ENCODE data around the gene TTLL11.

The TTLL11 gene

DNA sequence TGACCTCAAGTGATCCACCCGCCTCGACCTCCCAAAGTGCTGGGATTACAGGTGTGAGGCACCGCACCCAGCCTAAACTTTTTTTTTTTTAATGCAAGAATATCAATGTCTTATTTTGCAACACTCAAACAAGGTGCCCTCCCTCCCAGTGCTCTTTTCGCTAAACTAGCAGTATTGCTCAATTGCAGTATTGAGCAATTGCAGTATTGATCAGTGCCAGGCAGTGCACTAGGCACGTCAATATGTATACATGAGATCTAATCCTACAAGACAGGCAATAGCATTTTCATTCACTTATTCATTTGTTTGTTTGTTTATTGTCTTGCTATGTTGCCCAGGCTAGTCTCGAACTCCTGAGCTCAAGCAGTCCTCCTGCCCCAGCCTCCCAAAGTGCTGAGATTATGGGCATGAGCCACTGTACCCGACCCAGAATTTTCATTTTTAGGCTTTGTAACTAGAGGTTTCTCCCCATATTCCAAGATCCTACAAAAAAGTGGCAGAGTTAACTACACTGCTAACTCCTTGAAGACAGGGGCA, 94.5 kb downstream of the TTLL11 start:
- 100% methylated on average over 7 of the region's 7 CpGs for WGBS (ENCODE audit: insufficient coverage)
- no peak overlapping the region for H3K4me3 ChIP-seq (ENCODE audit: control insufficient read depth in 1 of 7, extremely low read depth in 1 of 7, insufficient read depth in 4 of 7, low read depth in 2 of 7, low read length in 6 of 7)

DNA sequence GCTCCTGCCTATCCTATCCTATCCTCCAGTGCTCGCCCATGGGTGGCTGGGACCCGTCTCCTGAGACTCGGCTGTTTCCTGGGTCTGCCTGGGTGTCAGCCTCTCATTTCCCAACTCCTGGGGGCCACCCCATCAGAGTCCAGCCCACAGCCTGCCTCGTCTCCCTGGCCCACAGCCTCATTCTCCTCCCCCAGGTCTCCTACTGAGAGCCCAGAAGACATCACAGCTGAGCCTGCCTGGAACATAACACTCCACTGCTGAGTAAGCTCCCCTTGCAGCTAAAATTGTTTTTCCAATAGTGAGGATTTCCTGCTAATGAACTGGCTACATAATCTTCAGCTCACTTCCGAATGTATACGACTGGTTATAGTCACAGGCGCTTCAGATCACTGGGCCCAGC, 95.3 kb downstream of the TTLL11 start:
- no peak overlapping the region for H3K27ac ChIP-seq (ENCODE audit: insufficient read depth in 1 of 2, low read depth in 1 of 2, low read length in 2 of 2, poor library complexity in 1 of 2, severe bottlenecking in 2 of 2)
- POLR2A ChIA-PET = no interaction called here
- H3K4me3 ChIP-seq (ENCODE audit: control insufficient read depth in 1 of 7, extremely low read depth in 1 of 7, insufficient read depth in 4 of 7, low read depth in 2 of 7, low read length in 6 of 7) = no peak overlapping the region
- CTCF ChIA-PET = interaction anchor here (0.7 to 4.8 kb wide), 5 partner anchors 302 to 1644 kb away, joined by 5 to 19 read pairs (median 5); no protein-coding TSS in a partner anchor
- H3K4me1 ChIP-seq (ENCODE audit: control extremely low read depth in 1 of 4, control insufficient read depth in 4 of 4, insufficient read depth in 4 of 4, low read length in 3 of 4) = peaks cover 0 to 3% (median 0%) of the 10 kb centered on the region in 4 experiments
- DNase-seq = no peak
- WGBS (ENCODE audit: insufficient coverage) = 93% methylated on average over 5 of the region's 7 CpGs
- H3K9me3 ChIP-seq (ENCODE audit: control extremely low read depth in 1 of 5, control insufficient read depth in 4 of 5, insufficient read depth in 2 of 5, low read depth in 1 of 5, low read length in 4 of 5) = no peaks in the 10 kb centered on the region
- H3K36me3 ChIP-seq (ENCODE audit: control insufficient read depth in 4 of 4, insufficient read depth in 4 of 4, low read length in 3 of 4) = no peaks in the 10 kb centered on the region
- no peaks in the 10 kb centered on the region for H3K27me3 ChIP-seq (replicated peaks in 2 of 5; ENCODE audit: control insufficient read depth in 4 of 5, insufficient read depth in 5 of 5, low read length in 4 of 5)

More for the DNA sequence above, 94.5 kb downstream of the TTLL11 start:
- no peak for DNase-seq
- H3K36me3 ChIP-seq (ENCODE audit: control insufficient read depth in 4 of 4, insufficient read depth in 4 of 4, low read length in 3 of 4) = no peaks in the 10 kb centered on the region
- peaks cover 0 to 3% (median 0%) of the 10 kb centered on the region in 4 experiments for H3K4me1 ChIP-seq (ENCODE audit: control extremely low read depth in 1 of 4, control insufficient read depth in 4 of 4, insufficient read depth in 4 of 4, low read length in 3 of 4)
- CTCF ChIA-PET = interaction anchor here (0.7 to 4.8 kb wide), 3 partner anchors 311 to 1645 kb away, joined by 4 to 19 read pairs (median 5); no protein-coding TSS in a partner anchor
- no peaks in the 10 kb centered on the region for H3K27me3 ChIP-seq (replicated peaks in 2 of 5; ENCODE audit: control insufficient read depth in 4 of 5, insufficient read depth in 5 of 5, low read length in 4 of 5)
- no peaks in the 10 kb centered on the region for H3K9me3 ChIP-seq (ENCODE audit: control extremely low read depth in 1 of 5, control insufficient read depth in 4 of 5, insufficient read depth in 2 of 5, low read depth in 1 of 5, low read length in 4 of 5)
- POLR2A ChIA-PET = no interaction called here
- H3K27ac ChIP-seq (ENCODE audit: insufficient read depth in 1 of 2, low read depth in 1 of 2, low read length in 2 of 2, poor library complexity in 1 of 2, severe bottlenecking in 2 of 2) = no peak overlapping the region

DNA sequence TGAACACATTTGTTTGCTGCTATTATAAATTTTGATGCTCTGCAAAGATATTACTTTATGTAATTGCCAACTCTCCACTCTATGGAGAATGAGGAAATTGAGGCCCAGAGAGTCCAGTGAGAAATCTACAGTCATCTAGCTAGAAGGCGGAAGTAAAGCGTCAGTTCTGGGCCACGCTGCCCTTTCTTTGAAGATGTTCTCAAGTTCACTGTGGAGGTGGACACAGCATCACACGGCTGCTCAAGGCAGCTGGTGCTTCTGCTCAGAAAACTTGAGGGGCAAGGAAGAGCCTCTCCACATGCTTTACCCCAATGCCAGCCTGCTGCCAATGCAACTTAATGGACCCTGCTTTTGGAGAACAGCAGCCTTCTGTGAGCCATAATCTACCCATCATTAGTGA, 96.3 kb downstream of the TTLL11 start:
- WGBS (ENCODE audit: insufficient coverage) = 100% methylated on average over 4 of the region's 4 CpGs
- Histone ChIP-seq H3K4me3 (ENCODE audit: control insufficient read depth in 1 of 7, extremely low read depth in 1 of 7, insufficient read depth in 4 of 7, low read depth in 2 of 7, low read length in 6 of 7) (no peak overlapping the region), H3K4me1 (ENCODE audit: control extremely low read depth in 1 of 4, control insufficient read depth in 4 of 4, insufficient read depth in 4 of 4, low read length in 3 of 4) (no peaks in the 10 kb centered on the region), H3K36me3 (ENCODE audit: control insufficient read depth in 4 of 4, insufficient read depth in 4 of 4, low read length in 3 of 4) (no peaks in the 10 kb centered on the region), H3K9me3 (ENCODE audit: control extremely low read depth in 1 of 5, control insufficient read depth in 4 of 5, insufficient read depth in 2 of 5, low read depth in 1 of 5, low read length in 4 of 5) (no peaks in the 10 kb centered on the region), H3K27me3 (replicated peaks in 2 of 5; ENCODE audit: control insufficient read depth in 4 of 5, insufficient read depth in 5 of 5, low read length in 4 of 5) (no peaks in the 10 kb centered on the region), H3K27ac (ENCODE audit: insufficient read depth in 1 of 2, low read depth in 1 of 2, low read length in 2 of 2, poor library complexity in 1 of 2, severe bottlenecking in 2 of 2) (no peak overlapping the region)
- ChIA-PET CTCF (interaction anchor here (1.0 to 4.8 kb wide), 8 partner anchors 12 to 457 kb away, joined by 3 to 19 read pairs (median 8); no protein-coding TSS in a partner anchor), POLR2A (no interaction called here)
- no peak for DNase-seq

DNA sequence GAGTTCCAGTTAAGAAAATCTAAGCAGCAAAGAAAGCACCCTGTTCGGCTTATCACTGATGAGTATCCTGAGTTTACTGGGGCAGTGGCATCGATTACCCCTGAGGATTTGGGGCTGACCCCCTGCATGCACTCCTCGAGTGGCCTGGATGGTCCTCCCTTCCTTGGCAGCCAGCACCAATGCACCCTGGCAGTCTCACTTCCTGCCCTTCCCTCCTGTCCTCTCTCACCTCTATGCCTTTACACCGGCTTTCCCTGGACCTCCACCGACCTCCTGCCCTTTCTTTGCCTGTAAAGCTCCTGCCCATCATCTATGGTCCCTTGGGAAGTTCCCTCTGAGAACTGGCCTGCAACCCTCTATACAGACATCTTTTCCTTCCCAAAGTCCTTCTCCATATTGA, 97.1 kb downstream of the TTLL11 start:
- Histone ChIP-seq H3K27ac (ENCODE audit: insufficient read depth in 1 of 2, low read depth in 1 of 2, low read length in 2 of 2, poor library complexity in 1 of 2, severe bottlenecking in 2 of 2) (no peak overlapping the region), H3K9me3 (ENCODE audit: control extremely low read depth in 1 of 5, control insufficient read depth in 4 of 5, insufficient read depth in 2 of 5, low read depth in 1 of 5, low read length in 4 of 5) (no peaks in the 10 kb centered on the region), H3K4me1 (ENCODE audit: control extremely low read depth in 1 of 4, control insufficient read depth in 4 of 4, insufficient read depth in 4 of 4, low read length in 3 of 4) (no peaks in the 10 kb centered on the region), H3K36me3 (ENCODE audit: control insufficient read depth in 4 of 4, insufficient read depth in 4 of 4, low read length in 3 of 4) (no peaks in the 10 kb centered on the region), H3K27me3 (replicated peaks in 2 of 5; ENCODE audit: control insufficient read depth in 4 of 5, insufficient read depth in 5 of 5, low read length in 4 of 5) (no peaks in the 10 kb centered on the region), H3K4me3 (ENCODE audit: control insufficient read depth in 1 of 7, extremely low read depth in 1 of 7, insufficient read depth in 4 of 7, low read depth in 2 of 7, low read length in 6 of 7) (no peak overlapping the region)
- DNase-seq = no peak
- 85% methylated on average over 5 of the region's 5 CpGs for WGBS (ENCODE audit: insufficient coverage)
- ChIA-PET CTCF (interaction anchor here (0.9 to 4.8 kb wide), 10 partner anchors 11 to 456 kb away, joined by 3 to 19 read pairs (median 4); no protein-coding TSS in a partner anchor), POLR2A (no interaction called here)

DNA sequence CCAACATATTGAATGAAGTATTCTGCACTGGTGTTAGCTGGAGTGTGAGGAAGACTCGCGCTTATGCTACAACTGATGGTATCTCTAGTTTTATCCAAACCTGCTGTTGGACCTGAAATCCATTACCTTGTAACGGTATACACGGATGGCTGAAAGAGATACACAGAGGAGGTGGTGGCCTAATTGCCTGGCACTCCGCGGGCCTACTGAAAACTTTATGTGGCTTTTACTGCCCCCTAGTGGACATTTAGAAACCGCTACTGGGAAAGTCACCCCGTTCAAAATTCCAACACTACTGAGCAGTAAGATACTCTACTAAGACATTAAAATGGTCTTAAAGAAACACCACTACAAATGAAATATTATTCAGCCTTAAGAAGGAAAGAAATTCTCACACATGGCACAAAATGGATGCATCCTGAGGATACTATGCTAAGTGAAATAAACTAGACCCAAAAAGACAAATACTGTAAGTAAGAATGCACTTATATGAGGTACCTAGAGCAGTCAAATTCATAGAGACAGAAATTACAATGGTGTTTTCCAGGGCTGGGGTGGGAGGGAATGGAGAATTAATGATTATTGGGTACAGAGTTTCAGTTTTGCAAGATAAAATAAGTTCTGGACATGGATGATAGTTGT, 100.4 kb downstream of the TTLL11 start:
- POLR2A ChIA-PET = no interaction called here
- CTCF ChIA-PET = interaction anchor here (0.9 to 2.1 kb wide), 3 partner anchors 16 to 305 kb away, joined by 3 to 17 read pairs (median 3); no protein-coding TSS in a partner anchor
- WGBS (ENCODE audit: insufficient coverage) = 7% methylated on average over 6 of the region's 8 CpGs
- Histone ChIP-seq H3K36me3 (ENCODE audit: control insufficient read depth in 4 of 4, insufficient read depth in 4 of 4, low read length in 3 of 4) (peaks cover 0 to 4% (median 1%) of the 10 kb centered on the region in 4 experiments), H3K27ac (ENCODE audit: insufficient read depth in 1 of 2, low read depth in 1 of 2, low read length in 2 of 2, poor library complexity in 1 of 2, severe bottlenecking in 2 of 2) (no peak overlapping the region), H3K9me3 (ENCODE audit: control extremely low read depth in 1 of 5, control insufficient read depth in 4 of 5, insufficient read depth in 2 of 5, low read depth in 1 of 5, low read length in 4 of 5) (no peaks in the 10 kb centered on the region), H3K4me1 (ENCODE audit: control extremely low read depth in 1 of 4, control insufficient read depth in 4 of 4, insufficient read depth in 4 of 4, low read length in 3 of 4) (no peaks in the 10 kb centered on the region), H3K27me3 (replicated peaks in 2 of 5; ENCODE audit: control insufficient read depth in 4 of 5, insufficient read depth in 5 of 5, low read length in 4 of 5) (no peaks in the 10 kb centered on the region), H3K4me3 (ENCODE audit: control insufficient read depth in 1 of 7, extremely low read depth in 1 of 7, insufficient read depth in 4 of 7, low read depth in 2 of 7, low read length in 6 of 7) (no peak overlapping the region)
- peak; percentile 75 to 84 (median 76) for DNase-seq

DNA sequence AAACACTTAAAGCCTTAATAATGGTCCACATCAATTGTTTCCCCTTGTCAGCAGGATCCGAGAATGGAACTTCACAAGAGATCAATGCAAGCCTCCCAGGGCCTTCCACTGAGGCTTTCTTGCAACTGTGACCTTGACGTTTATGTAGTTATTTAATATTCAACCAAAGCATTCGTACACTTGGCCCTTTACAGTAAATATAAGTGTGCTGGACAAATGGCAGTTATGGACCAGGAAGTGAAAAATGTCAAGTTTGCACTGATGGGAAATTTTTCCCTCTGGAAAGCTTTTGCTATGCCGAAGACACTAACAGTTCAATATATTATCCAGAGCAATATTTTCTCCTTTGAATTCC, 101.8 kb downstream of the TTLL11 start:
- H3K4me1 ChIP-seq (ENCODE audit: control extremely low read depth in 1 of 4, control insufficient read depth in 4 of 4, insufficient read depth in 4 of 4, low read length in 3 of 4) = no peaks in the 10 kb centered on the region
- POLR2A ChIA-PET = no interaction called here
- H3K27me3 ChIP-seq (replicated peaks in 2 of 5; ENCODE audit: control insufficient read depth in 4 of 5, insufficient read depth in 5 of 5, low read length in 4 of 5) = no peaks in the 10 kb centered on the region
- peaks cover 0 to 4% (median 1%) of the 10 kb centered on the region in 4 experiments for H3K36me3 ChIP-seq (ENCODE audit: control insufficient read depth in 4 of 4, insufficient read depth in 4 of 4, low read length in 3 of 4)
- WGBS (ENCODE audit: insufficient coverage) = 100% methylated on average over 2 of the region's 4 CpGs
- no peak for DNase-seq
- CTCF ChIA-PET = interaction anchor here (1.0 to 2.3 kb wide), 7 partner anchors 10 to 445 kb away, joined by 3 to 8 read pairs (median 4); no protein-coding TSS in a partner anchor
- H3K27ac ChIP-seq (ENCODE audit: insufficient read depth in 1 of 2, low read depth in 1 of 2, low read length in 2 of 2, poor library complexity in 1 of 2, severe bottlenecking in 2 of 2) = no peak overlapping the region
- no peak overlapping the region for H3K4me3 ChIP-seq (ENCODE audit: control insufficient read depth in 1 of 7, extremely low read depth in 1 of 7, insufficient read depth in 4 of 7, low read depth in 2 of 7, low read length in 6 of 7)
- H3K9me3 ChIP-seq (ENCODE audit: control extremely low read depth in 1 of 5, control insufficient read depth in 4 of 5, insufficient read depth in 2 of 5, low read depth in 1 of 5, low read length in 4 of 5) = no peaks in the 10 kb centered on the region

DNA sequence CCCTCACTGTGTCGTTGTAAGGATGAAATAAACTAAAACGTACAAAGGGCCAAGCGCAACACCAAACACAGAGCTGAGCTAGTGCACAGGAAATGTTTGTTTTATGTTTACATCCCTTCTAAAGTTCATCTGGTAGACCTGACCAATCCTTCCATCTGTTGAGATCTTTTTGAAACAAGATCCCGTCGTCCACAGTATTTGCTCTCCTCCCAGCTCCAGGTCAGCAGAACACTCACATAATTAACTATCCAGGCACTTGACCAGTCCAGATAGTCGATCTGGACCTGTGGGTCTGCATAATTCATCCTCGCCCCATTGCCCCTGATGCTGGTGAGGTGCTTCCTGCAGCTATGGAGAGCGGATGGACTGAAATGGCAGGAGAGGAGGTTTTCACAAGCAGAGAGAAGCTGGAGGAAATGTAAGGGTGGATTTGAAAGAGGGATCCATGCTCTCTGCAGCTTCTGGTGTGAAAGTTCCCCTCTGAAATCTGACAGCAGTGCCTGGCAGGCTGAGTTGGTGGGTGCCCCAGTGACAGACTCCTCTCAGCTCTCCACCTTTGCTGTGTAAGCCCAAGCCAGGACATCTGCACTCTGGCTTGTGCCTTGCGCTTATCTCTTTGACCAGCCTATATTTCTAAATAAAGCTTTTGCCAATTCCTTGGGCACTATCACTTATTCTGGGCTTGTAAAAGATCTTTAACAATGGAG, 102.4 kb downstream of the TTLL11 start:
- H3K27me3 ChIP-seq (replicated peaks in 2 of 5; ENCODE audit: control insufficient read depth in 4 of 5, insufficient read depth in 5 of 5, low read length in 4 of 5) = no peaks in the 10 kb centered on the region
- POLR2A ChIA-PET = no interaction called here
- WGBS (ENCODE audit: insufficient coverage) = 94% methylated on average over 8 of the region's 9 CpGs
- H3K4me3 ChIP-seq (ENCODE audit: control insufficient read depth in 1 of 7, extremely low read depth in 1 of 7, insufficient read depth in 4 of 7, low read depth in 2 of 7, low read length in 6 of 7) = no peak overlapping the region
- H3K4me1 ChIP-seq (ENCODE audit: control extremely low read depth in 1 of 4, control insufficient read depth in 4 of 4, insufficient read depth in 4 of 4, low read length in 3 of 4) = no peaks in the 10 kb centered on the region
- CTCF ChIA-PET = interaction anchor here (0.7 to 2.3 kb wide), 13 partner anchors 9 to 444 kb away, joined by 3 to 8 read pairs (median 3); no protein-coding TSS in a partner anchor
- no peak for DNase-seq
- no peaks in the 10 kb centered on the region for H3K9me3 ChIP-seq (ENCODE audit: control extremely low read depth in 1 of 5, control insufficient read depth in 4 of 5, insufficient read depth in 2 of 5, low read depth in 1 of 5, low read length in 4 of 5)
- H3K36me3 ChIP-seq (ENCODE audit: control insufficient read depth in 4 of 4, insufficient read depth in 4 of 4, low read length in 3 of 4) = peaks cover 0 to 4% (median 1%) of the 10 kb centered on the region in 4 experiments
- no peak overlapping the region for H3K27ac ChIP-seq (ENCODE audit: insufficient read depth in 1 of 2, low read depth in 1 of 2, low read length in 2 of 2, poor library complexity in 1 of 2, severe bottlenecking in 2 of 2)

Measured in common myeloid progenitor, CD34-positive (primary cell).